Thyroid gland (tissue), 4 donors: ENCODE results near the gene GLE1.

Experiments
- CTCF ChIP-seq, 6 experiments: fragments of 200-600 bp in 3 of 6; fragments of 450-650 bp in 3 of 6; sonication (generic) in 3 of 6; IDR thresholded peaks; one replicate each; pipeline ENCODE4 v1.5.1; 2016 to 2019; ENCODE audit warnings: antibody characterized with exemption in 6 of 6, mild to moderate bottlenecking in 2 of 6, inconsistent platforms in 1 of 6, moderate library complexity in 1 of 6
- POLR2A ChIP-seq, 2 donors: fragments of 450-650 bp; IDR thresholded peaks; one replicate each; pipeline ENCODE4 v1.6.1; 2017; ENCODE audit warnings: antibody characterized with exemption in 2 of 2, mild to moderate bottlenecking in 2 of 2, moderate library complexity in 1 of 2

- TF ChIP-seq CTCF (IDR thresholded peaks at IDR 0.05), result no peak
- TF ChIP-seq POLR2A (IDR thresholded peaks at IDR 0.05), result no peak
Measured at GRCh38 chr9:128469070-128469469, 35.4 kb upstream of the GLE1 start.
